Measurements from ENCODE around the gene SLC25A30.

DNA sequence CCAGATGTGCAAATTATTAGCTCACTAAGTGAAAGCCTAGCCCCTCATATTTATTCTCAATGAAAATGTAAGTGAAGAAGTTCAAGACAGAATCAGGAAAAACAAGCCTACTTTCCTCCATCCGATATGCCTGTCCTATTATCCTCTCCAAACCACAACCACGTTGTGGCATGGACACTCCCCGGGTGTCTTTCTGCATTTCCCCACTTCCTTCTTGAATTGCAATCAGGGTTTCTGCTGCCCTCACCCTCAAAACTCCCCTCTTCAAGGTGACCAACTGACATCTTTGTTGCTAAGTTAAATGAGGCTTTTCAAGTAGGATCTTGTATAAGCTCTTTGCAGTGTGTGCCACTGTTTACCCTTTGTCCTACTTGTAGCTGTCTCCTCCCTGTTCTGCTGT is 11.8 kb downstream of the SLC25A30 start:
- TF ChIP-seq, protein P1, sequence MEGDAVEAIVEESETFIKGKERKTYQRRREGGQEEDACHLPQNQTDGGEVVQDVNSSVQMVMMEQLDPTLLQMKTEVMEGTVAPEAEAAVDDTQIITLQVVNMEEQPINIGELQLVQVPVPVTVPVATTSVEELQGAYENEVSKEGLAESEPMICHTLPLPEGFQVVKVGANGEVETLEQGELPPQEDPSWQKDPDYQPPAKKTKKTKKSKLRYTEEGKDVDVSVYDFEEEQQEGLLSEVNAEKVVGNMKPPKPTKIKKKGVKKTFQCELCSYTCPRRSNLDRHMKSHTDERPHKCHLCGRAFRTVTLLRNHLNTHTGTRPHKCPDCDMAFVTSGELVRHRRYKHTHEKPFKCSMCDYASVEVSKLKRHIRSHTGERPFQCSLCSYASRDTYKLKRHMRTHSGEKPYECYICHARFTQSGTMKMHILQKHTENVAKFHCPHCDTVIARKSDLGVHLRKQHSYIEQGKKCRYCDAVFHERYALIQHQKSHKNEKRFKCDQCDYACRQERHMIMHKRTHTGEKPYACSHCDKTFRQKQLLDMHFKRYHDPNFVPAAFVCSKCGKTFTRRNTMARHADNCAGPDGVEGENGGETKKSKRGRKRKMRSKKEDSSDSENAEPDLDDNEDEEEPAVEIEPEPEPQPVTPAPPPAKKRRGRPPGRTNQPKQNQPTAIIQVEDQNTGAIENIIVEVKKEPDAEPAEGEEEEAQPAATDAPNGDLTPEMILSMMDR (IDR thresholded peaks at IDR 0.05; ENCODE audit: low read depth, low read length), result no peak
- no peak for TF ChIP-seq POLR2A (IDR thresholded peaks at IDR 0.05; ENCODE audit: extremely low read depth, insufficient read length)

Data from NB4 (cell line).